IMR-90 (cell line): ENCODE results near the gene PRAMEF11. TPM values are rescaled to one million over a fixed set of nuclear protein-coding genes. Genes with fewer than 3 reads are reported as not detected.

Source experiments
- ATAC-seq: fragments of 200-7000 bp; cut with Tn5 transposase; 2 replicates; pipeline ENCODE4 v1.9.1; 2020; ENCODE audit warnings: low read depth, mild to moderate bottlenecking, moderate library complexity
- BruUV-seq: library from RNA; stranded (reverse); fragments of 400-500 nt; replicated peaks from 2 replicates; lab custom pipeline; 2021; lab: Mats Ljungman, UMichigan
- CTCF ChIA-PET: fragments of 300-600 bp; formaldehyde crosslinking; extraction: SDS; loops from one replicate; lab custom pipeline; 2021; ENCODE audit warnings: antibody characterized with exemption; lab: Yijun Ruan, JAX
- POLR2A ChIA-PET: fragments of 300-600 bp; sonication (Branson Sonifier 250); formaldehyde crosslinking; loops from one replicate; lab custom pipeline; 2022; ENCODE audit warnings: antibody characterized with exemption; ENCODE audit not compliant: unreplicated experiment; lab: Charles Lee
- DNase-seq: peaks from one replicate; pipeline ENCODE4 v3.0.0; 2013
- H2AFZ ChIP-seq: replicated peaks from 2 replicates; pipeline ENCODE3; 2013; ENCODE audit warnings: low read length, mild to moderate bottlenecking; ENCODE audit not compliant: poor library complexity
- H2AK5ac ChIP-seq: 2 replicates; pipeline ENCODE4 v1.6.1; 2013; ENCODE audit warnings: low read depth, low read length, inconsistent platforms
- H2AK9ac ChIP-seq: replicated peaks from 2 replicates; pipeline ENCODE3; 2013; ENCODE audit warnings: mild to moderate bottlenecking, low read depth, low read length, moderate library complexity; ENCODE audit not compliant: poor library complexity
- H2BK120ac ChIP-seq: 2 replicates; pipeline ENCODE4 v1.6.1; 2013; ENCODE audit warnings: low read depth, low read length, inconsistent platforms
- H2BK15ac ChIP-seq: 3 replicates; pipeline ENCODE4 v1.6.1; 2013; ENCODE audit warnings: low read depth, low read length, inconsistent platforms
- H2BK20ac ChIP-seq: 2 replicates; pipeline ENCODE4 v1.6.1; 2013; ENCODE audit warnings: low read depth, mild to moderate bottlenecking, inconsistent platforms, low read length, moderate library complexity
- H2BK5ac ChIP-seq: 2 replicates; pipeline ENCODE4 v1.6.1; 2013; ENCODE audit warnings: mild to moderate bottlenecking, low read depth, low read length, inconsistent platforms; ENCODE audit not compliant: poor library complexity, severe bottlenecking
- H3K14ac ChIP-seq: replicated peaks from 2 replicates; pipeline ENCODE4 v1.6.1; 2013; ENCODE audit warnings: low read depth, low read length, inconsistent platforms
- H3K18ac ChIP-seq: 2 replicates; pipeline ENCODE4 v1.6.1; 2013; ENCODE audit warnings: low read depth, low read length, control low read depth
- H3K23ac ChIP-seq: 2 replicates; pipeline ENCODE4 v1.6.1; 2013; ENCODE audit warnings: low read depth, low read length, inconsistent platforms
- H3K27ac ChIP-seq: 2 replicates; pipeline ENCODE4 v1.5.1; 2013; ENCODE audit warnings: mild to moderate bottlenecking, control low read depth, low read length; ENCODE audit not compliant: insufficient read depth
- H3K27me3 ChIP-seq: 2 replicates; pipeline ENCODE4 v1.6.1; 2013; ENCODE audit warnings: low read length; ENCODE audit not compliant: control insufficient read depth, insufficient read depth
- H3K36me3 ChIP-seq: 2 replicates; pipeline ENCODE4 v1.6.1; 2013; ENCODE audit warnings: low read length, mixed read lengths; ENCODE audit not compliant: control insufficient read depth, insufficient read depth
- H3K4ac ChIP-seq: 2 replicates; pipeline ENCODE4 v1.6.1; 2013; ENCODE audit warnings: low read depth, low read length, inconsistent platforms
- H3K4me1 ChIP-seq: 2 replicates; pipeline ENCODE4 v1.6.1; 2013; ENCODE audit warnings: low read length, mixed read lengths; ENCODE audit not compliant: control insufficient read depth, insufficient read depth
- H3K4me2 ChIP-seq: 2 replicates; pipeline ENCODE4 v1.6.1; 2013; ENCODE audit warnings: low read depth, mild to moderate bottlenecking, control low read depth, low read length, moderate library complexity
- H3K4me3 ChIP-seq: 2 replicates; pipeline ENCODE4 v1.5.1; 2013; ENCODE audit warnings: low read depth, mild to moderate bottlenecking, control low read depth, low read length, moderate library complexity; ENCODE audit not compliant: insufficient read depth
- H3K56ac ChIP-seq: 2 replicates; pipeline ENCODE4 v1.6.1; 2013; ENCODE audit warnings: low read length, inconsistent platforms; ENCODE audit not compliant: insufficient read depth; ENCODE audit errors: extremely low read depth
- H3K79me1 ChIP-seq, 2 experiments: 2 replicates each; pipeline ENCODE4 v1.6.1; 2013; ENCODE audit warnings: low read length in 2 of 2, inconsistent platforms in 1 of 2, low read depth in 1 of 2
- H3K9ac ChIP-seq: 2 replicates; pipeline ENCODE4 v1.6.1; 2013; ENCODE audit warnings: low read depth, low read length, control low read depth
- H3K9me1 ChIP-seq: 2 replicates; pipeline ENCODE4 v1.6.1; 2013; ENCODE audit warnings: low read length, inconsistent platforms; ENCODE audit not compliant: insufficient read depth
- H3K9me3 ChIP-seq: 2 replicates; pipeline ENCODE4 v1.6.1; 2013; ENCODE audit warnings: low read length; ENCODE audit not compliant: control insufficient read depth, insufficient read depth
- H4K20me1 ChIP-seq: 2 replicates; pipeline ENCODE4 v1.6.1; 2013; ENCODE audit warnings: low read length, inconsistent platforms; ENCODE audit not compliant: insufficient read depth
- H4K5ac ChIP-seq: 2 replicates; pipeline ENCODE4 v1.6.1; 2013; ENCODE audit warnings: mild to moderate bottlenecking, low read depth, low read length, control low read depth
- H4K8ac ChIP-seq, 2 experiments: 2 replicates each; pipeline ENCODE4 v1.6.1; 2013; ENCODE audit warnings: low read depth in 2 of 2, low read length in 2 of 2, control low read depth in 1 of 2, inconsistent platforms in 1 of 2
- H4K91ac ChIP-seq: 2 replicates; pipeline ENCODE4 v1.6.1; 2013; ENCODE audit warnings: low read depth, low read length, inconsistent platforms; ENCODE audit not compliant: insufficient read depth
- BHLHE40 ChIP-seq: fragments of 150-350 bp; IDR thresholded peaks from 2 replicates; pipeline ENCODE4 v1.6.1; 2016; ENCODE audit warnings: mild to moderate bottlenecking, low read depth, low read length
- CEBPB ChIP-seq: IDR thresholded peaks from 2 replicates; pipeline ENCODE4 v1.6.1; 2012; ENCODE audit warnings: low read depth, low read length, improper control_type of control experiment
- CHD1 ChIP-seq: IDR thresholded peaks from 2 replicates; pipeline ENCODE4 v1.6.1; 2012; ENCODE audit warnings: low read depth, low read length, improper control_type of control experiment
- CTCF ChIP-seq: conservative IDR thresholded peaks from 2 replicates; pipeline ENCODE4 v1.5.1; 2012; ENCODE audit warnings: mild to moderate bottlenecking, low read depth, low read length, improper control_type of control experiment
- ELK1 ChIP-seq: fragments of 150-350 bp; IDR thresholded peaks from 2 replicates; pipeline ENCODE4 v1.6.1; 2016; ENCODE audit warnings: low read depth, mild to moderate bottlenecking, low read length, moderate library complexity, borderline replicate concordance
- FOS ChIP-seq: fragments of 150-350 bp; IDR thresholded peaks from 2 replicates; pipeline ENCODE4 v1.6.1; 2016; ENCODE audit warnings: low read depth, low read length
- MAFK ChIP-seq: IDR thresholded peaks from 2 replicates; pipeline ENCODE4 v1.6.1; 2012; ENCODE audit warnings: low read depth, low read length, improper control_type of control experiment
- MAZ ChIP-seq: IDR thresholded peaks from 2 replicates; pipeline ENCODE4 v1.6.1; 2012; ENCODE audit warnings: low read depth, mild to moderate bottlenecking, low read length, improper control_type of control experiment, moderate library complexity, borderline replicate concordance
- MXI1 ChIP-seq: IDR thresholded peaks from 2 replicates; pipeline ENCODE4 v1.6.1; 2012; ENCODE audit warnings: low read depth, mild to moderate bottlenecking, low read length, moderate library complexity, borderline replicate concordance
- NFE2L2 ChIP-seq: fragments of 150-350 bp; IDR thresholded peaks from 2 replicates; pipeline ENCODE4 v1.6.1; 2016; ENCODE audit warnings: low read depth, mild to moderate bottlenecking, low read length
- POLR2A ChIP-seq: IDR thresholded peaks from 2 replicates; pipeline ENCODE4 v1.6.1; 2012; ENCODE audit warnings: mild to moderate bottlenecking, low read depth, low read length
- RAD21 ChIP-seq: IDR thresholded peaks from 2 replicates; pipeline ENCODE4 v1.6.1; 2012; ENCODE audit warnings: low read length, improper control_type of control experiment
- RCOR1 ChIP-seq: IDR thresholded peaks from 2 replicates; pipeline ENCODE4 v1.6.1; 2012; ENCODE audit warnings: mild to moderate bottlenecking, low read length, improper control_type of control experiment; ENCODE audit not compliant: insufficient replicate concordance
- RFX5 ChIP-seq: IDR thresholded peaks from 2 replicates; pipeline ENCODE4 v1.8.0; 2012; ENCODE audit warnings: low read depth, mild to moderate bottlenecking, low read length, moderate library complexity
- SMC3 ChIP-seq: fragments of 150-350 bp; IDR thresholded peaks from 2 replicates; pipeline ENCODE4 v1.6.1; 2016; ENCODE audit warnings: low read depth, mild to moderate bottlenecking, antibody characterized with exemption, low read length, moderate library complexity
- USF2 ChIP-seq: fragments of 150-350 bp; IDR thresholded peaks from 2 replicates; pipeline ENCODE4 v1.6.1; 2017; ENCODE audit warnings: mild to moderate bottlenecking, antibody characterized with exemption, low read length, low read depth
- WGBS, 2 experiments: methylation state at CpG; one replicate each; pipeline versions ENCODE4 v1.1.5 to v1.1.7; 2013; ENCODE audit warnings: missing lambda C conversion rate in 2 of 2; ENCODE audit not compliant: insufficient read length in 1 of 2; ENCODE audit errors: extremely low coverage in 2 of 2; 5-methylcytosine and 5-hydroxymethylcytosine counted together
- dilution Hi-C: fragments of 300-500 bp; cut with HindIII; formaldehyde crosslinking; loops from one replicate; pipeline ENCODE4 v1.14.3; 2018; ENCODE audit warnings: low sequenced_read_pairs; ENCODE audit not compliant: unreplicated experiment
- in situ Hi-C: fragments of 300-500 bp; cut with MboI; formaldehyde crosslinking; loops from 3 replicates; pipeline ENCODE4 v1.14.3; 2019; ENCODE audit warnings: low sequenced_read_pairs, inconsistent platforms, mixed read lengths
- intact Hi-C: fragments of 100-400 bp; cut with micrococcal nuclease; formaldehyde crosslinking; loops from 2 replicates; pipeline ENCODE4 v1.10.0; 2022
- polyA plus RNA-seq, 3 experiments: library from polyadenylated mRNA; depleted of rRNA; stranded (reverse); fragments of >200 nt; gene quantifications; 2 replicates each; pipeline ENCODE4 v1.2.3, GENCODE V29; 2012; ENCODE audit warnings: low replicate concordance in 1 of 3
- total RNA-seq: library from RNA; depleted of rRNA; stranded (reverse); fragments of >200 nt; gene quantifications from 2 replicates; pipeline ENCODE4 v1.2.3, GENCODE V29; 2012

PRAMEF11 gene
- total and polyA plus RNA-seq, 2 of the 4 experiments (the other 2 are of a cell fraction): not detected

- Histone ChIP-seq H2AFZ (no peak overlapping the region), H3K36me3 (no peaks in the 10 kb centered on the region), H3K9me1 (no peaks in the 10 kb centered on the region), H3K9me3 (peaks cover 24% of the 10 kb centered on the region), H4K8ac (no peak overlapping the region), H3K9ac (no peak overlapping the region), H3K4me3 (no peak overlapping the region), H2BK120ac (no peak overlapping the region), H2BK5ac (no peak overlapping the region), H3K27ac (no peak overlapping the region), H3K56ac (no peak overlapping the region), H3K18ac (no peak overlapping the region), H3K14ac (no peak overlapping the region), H3K23ac (no peak overlapping the region), H2BK20ac (no peak overlapping the region), H3K79me1 (no peaks in the 10 kb centered on the region), H2AK9ac (no peak overlapping the region), H3K4me2 (no peak overlapping the region), H4K91ac (no peak overlapping the region), H4K20me1 (no peaks in the 10 kb centered on the region), H2BK15ac (no peak overlapping the region), H3K4ac (no peak overlapping the region), H2AK5ac (no peak overlapping the region), H3K27me3 (no peaks in the 10 kb centered on the region), H3K4me1 (no peaks in the 10 kb centered on the region), H4K5ac (no peak overlapping the region)
- dilution Hi-C loops (no loop called here), in situ Hi-C loops (no loop called here), intact Hi-C loops (no loop called here)
- DNase-seq (no peak), ATAC-seq (no peak)
- WGBS, 2 experiments: 92% methylated on average over 4 of the region's 15 CpGs; no CpG with 5 or more reads in 1 of the 2 experiments
- ChIA-PET POLR2A (no interaction called here), CTCF (no interaction called here)
- TF ChIP-seq RAD21: no peak
- no peak for TF ChIP-seq FOS
- TF ChIP-seq CEBPB: no peak
- no peak for TF ChIP-seq RFX5
- TF ChIP-seq POLR2A: no peak
- no peak for TF ChIP-seq CHD1
- TF ChIP-seq RCOR1: no peak
- no peak for TF ChIP-seq MAZ
- no peak for TF ChIP-seq BHLHE40
- no peak for TF ChIP-seq USF2
- TF ChIP-seq MAFK: no peak
- no peak for TF ChIP-seq ELK1
- no peak for TF ChIP-seq SMC3
- no peak for TF ChIP-seq MXI1
- TF ChIP-seq CTCF: no peak
- no peak for TF ChIP-seq NFE2L2
- BruUV-seq: no TSS peak
Observed at GRCh38 chr1:12776801-12777557, 54.2 kb downstream of the PRAMEF11 start.
